Glomerular visceral epithelial cell (primary cell): ENCODE measurements around the gene SCGB3A2.
A peak's percentile ranks its signal among the peaks of the same experiment; 100 is the strongest.
"Not testable (repeated sequence)": the region's sequence is repeated elsewhere in the genome, so short reads cannot be mapped to it uniquely, and the experiment has no call there.

ENCODE experiments used
- DNase-seq: peaks from one replicate; pipeline ENCODE4 v3.0.0-alpha.2; 2016; ENCODE audit errors: extremely low spot score

The SCGB3A2 gene

DNA sequence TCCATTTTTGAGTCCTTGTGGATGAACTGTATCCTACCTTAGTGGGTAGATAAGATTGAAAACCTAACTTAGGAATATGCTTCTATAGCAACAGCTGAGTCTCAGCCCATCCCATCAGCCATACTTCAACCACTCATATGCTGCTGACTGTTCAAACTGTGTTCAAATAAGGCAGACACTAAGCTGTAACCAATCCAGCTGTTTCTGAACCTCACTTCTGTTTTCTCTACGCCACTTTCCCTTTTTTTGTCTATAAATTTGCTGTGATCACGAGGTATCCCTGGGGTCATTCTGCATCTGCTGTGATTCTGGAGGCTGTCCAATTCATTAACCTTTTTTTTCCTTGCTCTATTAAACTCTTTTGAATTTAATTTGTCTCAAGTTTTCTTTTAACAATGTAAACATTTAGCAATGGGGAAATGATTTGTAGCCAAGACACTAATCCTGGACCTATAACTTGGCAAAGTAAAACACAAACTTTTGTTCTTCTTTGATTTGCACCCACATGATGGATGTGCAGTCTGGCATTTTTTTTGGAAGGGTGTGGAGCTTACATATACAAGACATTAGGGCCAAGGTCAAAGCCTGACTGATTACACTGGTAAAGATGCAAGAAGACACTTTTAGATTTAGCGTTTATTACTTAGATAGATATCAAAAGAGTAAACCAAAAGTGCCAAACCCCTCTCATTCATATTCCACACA, 14.9 kb upstream of the SCGB3A2 start:
- DNase-seq: no peak

DNA sequence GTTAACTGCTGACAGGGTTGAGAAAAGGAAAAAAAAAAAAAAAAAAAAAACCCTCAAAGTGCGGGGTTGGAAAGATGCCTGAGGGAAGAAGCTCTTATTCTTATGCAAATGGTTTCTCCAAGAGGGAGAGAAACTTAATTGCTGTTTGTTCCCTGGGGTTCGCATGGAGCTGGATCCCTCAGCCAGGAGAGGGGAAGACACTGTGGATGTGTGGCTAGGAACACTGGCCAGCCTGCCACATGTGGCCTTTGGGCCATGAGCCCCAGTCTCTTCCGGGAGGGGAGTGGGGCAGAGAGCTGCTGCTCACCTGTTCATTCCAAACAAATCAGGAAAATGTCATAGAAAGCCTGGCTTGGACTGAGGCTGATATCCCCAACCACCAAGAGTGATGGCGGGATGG, 9.4 kb upstream of the SCGB3A2 start:
- no peak for DNase-seq

- DNase-seq: not testable (repeated sequence)
Measured at GRCh38 chr5:147869892-147870291, 8.6 kb upstream of the SCGB3A2 start.

- not testable (repeated sequence) for DNase-seq
Measured at GRCh38 chr5:147871980-147872549, 6.4 kb upstream of the SCGB3A2 start.

DNA sequence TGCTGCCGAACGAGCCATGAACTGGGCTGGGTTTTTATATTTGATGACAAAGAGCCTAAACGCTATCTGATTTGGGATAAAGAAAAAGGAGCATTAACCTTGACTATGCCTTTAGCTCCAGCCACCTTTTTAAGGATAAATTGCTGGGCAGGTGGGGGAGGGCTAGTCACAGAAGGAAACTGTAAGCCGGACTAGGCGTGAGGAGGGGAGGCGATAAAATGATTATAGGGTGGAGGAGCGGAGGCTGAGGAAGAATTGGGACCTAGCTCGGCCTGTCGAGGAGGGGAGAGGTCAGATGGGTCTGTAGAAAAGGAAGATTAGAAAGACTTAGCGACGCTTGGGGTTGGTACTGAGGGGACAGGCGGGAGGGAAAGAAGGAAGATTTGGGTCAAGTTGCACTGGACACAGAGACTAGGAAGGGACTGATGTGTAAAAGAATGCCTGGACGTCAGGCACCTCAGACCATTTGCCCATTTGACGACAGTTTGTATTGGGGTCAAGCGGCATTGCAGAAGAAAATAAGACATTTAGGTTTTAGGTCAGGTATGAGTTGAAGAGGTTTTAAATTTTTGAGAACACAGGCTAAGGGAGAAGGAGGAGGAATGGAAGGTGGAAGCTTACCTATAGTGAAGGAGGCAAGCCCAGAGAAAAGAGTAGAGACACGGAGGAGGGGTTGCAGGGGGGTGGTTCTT, 5.6 kb upstream of the SCGB3A2 start:
- DNase-seq: not testable (repeated sequence)

DNA sequence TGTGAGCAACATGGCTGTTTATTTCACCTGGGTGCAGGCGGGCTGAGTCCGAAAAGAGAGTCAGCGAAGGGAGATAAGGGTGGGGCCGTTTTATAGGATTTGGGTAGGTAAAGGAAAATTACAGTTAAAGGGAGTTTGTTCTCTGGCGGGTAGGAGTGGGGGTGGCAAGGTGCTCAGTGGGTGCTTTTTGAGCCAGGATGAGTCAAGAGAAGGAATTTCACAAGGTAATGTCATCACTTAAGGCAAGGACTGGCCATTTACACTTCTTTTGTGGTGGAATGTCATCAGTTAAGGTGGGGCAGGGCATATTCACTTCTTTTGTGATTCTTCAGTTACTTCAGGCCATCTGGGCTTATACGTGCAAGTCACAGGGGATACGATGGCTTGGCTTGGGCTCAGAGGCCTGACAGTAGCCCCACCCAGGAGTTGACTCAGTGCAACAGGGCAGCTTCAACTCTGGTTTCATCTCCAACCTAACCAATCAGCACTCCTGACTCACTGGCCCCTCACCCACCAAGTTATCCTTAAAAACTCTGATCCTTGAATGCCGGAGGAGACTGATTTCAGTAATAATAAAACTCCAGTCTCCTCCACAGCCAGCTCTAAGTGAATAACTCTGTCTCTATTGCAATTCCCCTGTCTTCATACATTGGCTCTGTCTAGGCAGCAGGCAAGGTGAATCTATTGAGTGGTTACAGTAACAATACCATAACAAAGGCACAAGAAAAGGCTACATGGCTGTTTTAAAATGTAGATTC, 4.2 kb upstream of the SCGB3A2 start:
- DNase-seq: not testable (repeated sequence)

- DNase-seq: no peak
Measured at GRCh38 chr5:147874910-147875367, 3.6 kb upstream of the SCGB3A2 start.

- DNase-seq: no peak
Measured at GRCh38 chr5:147876141-147876540, 2.4 kb upstream of the SCGB3A2 start.

GRCh38 chr5:147876626-147877025, 1.9 kb upstream of the SCGB3A2 start:
- no peak for DNase-seq

DNA sequence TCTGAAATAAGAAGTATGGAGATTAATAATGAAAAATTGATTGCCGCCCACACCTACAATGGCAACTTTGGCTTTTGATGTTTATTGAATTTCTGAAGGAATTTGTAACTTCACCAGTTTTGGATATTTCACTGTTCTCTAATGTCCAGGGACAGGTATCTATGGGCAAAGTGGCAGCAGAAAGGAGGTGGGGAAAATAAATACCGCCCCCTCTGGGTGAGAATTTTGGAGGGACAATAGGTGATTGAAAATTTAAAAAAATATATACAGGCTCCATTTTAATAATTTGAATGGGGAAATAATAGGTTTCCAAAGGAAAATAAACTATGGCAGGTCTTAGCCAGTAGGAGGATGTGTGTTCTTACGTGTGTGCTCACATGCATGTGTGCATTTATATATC, 1.3 kb downstream of the SCGB3A2 start:
- no peak for DNase-seq

- DNase-seq: no peak
Measured at GRCh38 chr5:147880487-147880886, 2.0 kb downstream of the SCGB3A2 start.

- no peak for DNase-seq
Measured at GRCh38 chr5:147882586-147883313, 4.2 kb downstream of the SCGB3A2 start.

DNA sequence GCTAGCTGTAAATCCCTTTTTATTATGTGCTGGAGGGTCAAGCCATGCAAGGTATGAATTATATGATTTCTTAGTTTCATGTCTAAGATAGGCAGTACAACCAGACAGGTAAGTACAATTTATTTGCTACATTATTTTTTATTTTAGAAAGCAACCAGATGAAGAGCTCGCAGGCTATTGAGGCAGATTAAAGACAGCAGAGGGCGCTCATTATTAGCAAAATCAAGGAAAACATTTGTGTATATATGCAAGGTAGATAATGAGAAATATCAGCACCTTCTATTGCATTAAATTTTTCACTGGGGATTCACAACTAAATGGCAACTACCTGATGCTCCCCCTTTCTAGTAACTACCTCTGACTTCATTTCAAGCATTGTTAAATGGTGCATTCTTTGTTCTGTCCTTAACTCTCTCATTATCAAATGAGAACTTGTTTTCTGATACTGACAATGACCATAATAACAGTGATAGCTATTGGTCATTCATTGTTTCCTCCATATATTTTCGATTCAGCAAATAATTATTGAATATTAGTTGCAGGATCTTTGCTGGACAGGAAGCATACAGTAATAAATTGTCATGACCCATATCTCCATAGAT, 8.6 kb downstream of the SCGB3A2 start:
- peak; percentile 12 for DNase-seq

- no peak for DNase-seq
Measured at GRCh38 chr5:147887930-147888329, 9.4 kb downstream of the SCGB3A2 start.

- DNase-seq: no peak
Measured at GRCh38 chr5:147892696-147893296, 14.3 kb downstream of the SCGB3A2 start.

DNA sequence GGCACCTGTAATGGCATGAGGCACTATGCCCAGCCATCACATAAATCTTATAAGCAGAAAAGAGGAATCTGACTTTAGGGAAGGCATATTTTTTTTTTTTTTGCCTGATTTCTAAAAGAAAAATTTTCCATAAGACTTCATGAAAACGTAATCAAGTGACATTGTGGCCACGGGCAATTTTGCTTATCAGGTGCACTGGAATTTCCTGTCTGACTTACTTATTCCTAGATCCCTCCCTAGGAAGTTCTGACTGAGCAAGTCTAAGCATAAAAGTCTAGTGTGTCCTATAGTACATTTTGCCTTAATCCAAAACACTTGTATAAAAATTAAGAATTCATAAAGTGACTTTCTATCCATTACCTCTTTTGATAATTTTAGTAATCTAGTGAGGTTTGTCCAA, 15.3 kb downstream of the SCGB3A2 start:
- DNase-seq: no peak

DNA sequence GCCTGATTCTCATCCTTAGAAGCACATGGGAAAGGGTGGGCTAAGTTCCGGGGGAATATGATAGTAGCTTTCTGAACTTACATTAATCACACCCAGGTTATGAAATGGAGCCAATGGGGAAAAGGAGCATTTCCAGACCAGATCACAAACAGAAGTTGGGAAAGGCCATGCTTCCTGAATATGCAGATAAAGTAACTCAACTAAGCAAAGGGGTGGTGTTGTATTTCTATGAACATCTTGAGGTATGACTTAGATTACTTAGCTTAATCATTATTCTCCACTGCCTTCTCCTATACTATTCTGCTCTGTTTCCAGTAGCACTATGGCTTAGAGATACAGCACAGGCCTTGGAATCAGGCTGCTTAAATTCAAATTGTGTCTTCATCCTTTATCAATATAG, 17.4 kb downstream of the SCGB3A2 start:
- DNase-seq: no peak

DNA sequence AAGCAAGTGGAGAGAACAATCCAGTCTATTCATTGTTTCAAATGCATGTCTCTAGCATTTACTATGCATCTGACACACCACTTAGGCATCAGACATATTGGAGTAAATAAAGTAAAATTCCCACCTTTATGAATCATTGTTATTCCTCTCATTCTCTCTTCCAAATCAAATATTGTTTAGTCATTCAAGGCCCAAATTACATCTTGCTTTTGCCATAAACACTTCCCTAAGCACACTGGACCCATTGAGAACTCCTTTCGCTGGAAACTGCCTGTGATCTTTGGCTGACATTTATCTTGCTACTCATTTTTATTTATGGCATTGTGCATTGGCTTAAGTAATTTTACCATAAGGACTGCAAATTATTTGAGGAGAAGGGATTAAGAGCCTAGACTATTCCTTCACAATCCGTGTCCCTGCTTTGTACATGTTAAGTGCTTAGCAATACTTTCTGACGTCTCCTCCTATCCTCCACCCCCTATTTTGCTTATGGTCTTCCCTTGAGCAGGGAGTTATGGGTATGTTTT, 20.4 kb downstream of the SCGB3A2 start:
- DNase-seq: no peak

DNA sequence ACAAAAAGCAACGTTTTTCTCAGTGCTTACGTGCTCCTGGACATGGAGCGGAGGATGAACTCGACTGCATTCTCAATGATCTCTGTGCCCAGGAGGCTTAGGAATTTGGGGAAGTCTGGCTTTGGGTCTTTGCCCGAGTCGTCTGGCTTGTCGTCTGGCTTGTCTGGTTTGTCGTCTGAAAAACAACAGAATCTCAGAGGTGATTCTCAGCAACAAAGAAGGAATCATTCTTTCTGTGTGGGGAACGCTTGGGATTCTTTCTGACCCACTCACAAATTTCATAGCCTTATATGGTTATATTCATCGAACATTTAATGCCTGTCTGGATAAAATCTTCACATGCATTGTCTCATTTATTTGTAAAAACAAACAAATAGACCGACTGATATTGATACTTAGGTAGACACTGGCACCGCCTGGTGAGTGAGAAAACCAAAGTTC, 23.1 kb downstream of the SCGB3A2 start:
- no peak for DNase-seq

- DNase-seq: no peak
Measured at GRCh38 chr5:147902609-147903115, 24.2 kb downstream of the SCGB3A2 start.
